PC-9 (cell line): Measurements from ENCODE around the gene SLC25A34.

Experiments
- CTCF ChIP-seq: fragments of 200-600 bp; sonication (generic); conservative IDR thresholded peaks from 2 replicates; pipeline ENCODE4 v1.6.1; 2017; ENCODE audit warnings: mixed run types, antibody characterized with exemption, mild to moderate bottlenecking, moderate library complexity
- EZH2 ChIP-seq: fragments of 200-600 bp; sonication (generic); IDR thresholded peaks from 2 replicates; pipeline ENCODE4 v1.8.0; 2017; ENCODE audit warnings: antibody characterized with exemption, low read depth

GRCh38 chr1:15691434-15692032 lies 44.5 kb upstream of the SLC25A34 start:
- no peak for TF ChIP-seq CTCF
- TF ChIP-seq EZH2 = no peak
